GM19397 (cell line): ENCODE measurements around the gene CLASP2.

ENCODE experiments used
- ATAC-seq: cut with Tn5 transposase; IDR thresholded peaks from one replicate; pipeline ENCODE4 v1.9.1; 2021; ENCODE audit warnings: mild to moderate bottlenecking, moderate library complexity; ENCODE audit not compliant: unreplicated experiment

The CLASP2 gene

DNA sequence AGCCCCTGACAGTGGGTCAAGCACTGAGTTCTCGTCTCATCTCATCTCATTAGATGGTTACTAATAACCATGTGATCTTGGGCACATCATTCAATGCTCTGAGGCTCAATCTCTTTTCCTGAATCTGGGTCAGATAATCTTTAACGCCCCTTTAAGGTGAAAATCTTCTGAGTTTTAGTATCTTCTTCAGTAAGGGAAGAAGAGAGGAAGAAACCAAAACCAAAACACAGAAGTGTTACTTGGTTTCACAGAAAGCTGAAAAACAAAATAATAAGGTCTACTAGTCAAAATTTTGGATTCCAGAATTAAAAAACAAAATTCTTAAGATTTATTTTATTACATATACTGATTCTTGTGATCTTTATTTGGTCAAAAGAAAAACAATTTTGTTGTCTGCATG is 78.2 kb downstream of the CLASP2 start:
- ATAC-seq, result no peak

DNA sequence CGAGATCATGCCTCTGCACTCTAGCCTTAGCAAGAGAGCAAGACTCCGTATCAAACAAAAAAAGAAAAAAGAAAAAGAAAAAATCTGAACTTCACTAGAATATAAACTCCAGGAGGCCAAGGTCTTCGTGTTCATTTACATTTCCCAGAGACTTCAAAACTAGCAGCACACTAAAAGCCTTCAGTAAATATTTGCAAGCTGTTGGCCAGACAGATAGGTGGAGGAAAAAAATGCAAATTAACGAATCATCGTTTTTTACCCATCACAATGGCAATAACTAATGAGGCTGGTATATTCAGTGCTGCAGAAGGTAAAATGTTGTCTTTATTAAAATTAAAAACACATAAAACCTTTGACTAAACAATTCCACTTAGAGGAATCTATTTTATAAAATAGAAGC is 80.6 kb downstream of the CLASP2 start:
- no peak for ATAC-seq

DNA sequence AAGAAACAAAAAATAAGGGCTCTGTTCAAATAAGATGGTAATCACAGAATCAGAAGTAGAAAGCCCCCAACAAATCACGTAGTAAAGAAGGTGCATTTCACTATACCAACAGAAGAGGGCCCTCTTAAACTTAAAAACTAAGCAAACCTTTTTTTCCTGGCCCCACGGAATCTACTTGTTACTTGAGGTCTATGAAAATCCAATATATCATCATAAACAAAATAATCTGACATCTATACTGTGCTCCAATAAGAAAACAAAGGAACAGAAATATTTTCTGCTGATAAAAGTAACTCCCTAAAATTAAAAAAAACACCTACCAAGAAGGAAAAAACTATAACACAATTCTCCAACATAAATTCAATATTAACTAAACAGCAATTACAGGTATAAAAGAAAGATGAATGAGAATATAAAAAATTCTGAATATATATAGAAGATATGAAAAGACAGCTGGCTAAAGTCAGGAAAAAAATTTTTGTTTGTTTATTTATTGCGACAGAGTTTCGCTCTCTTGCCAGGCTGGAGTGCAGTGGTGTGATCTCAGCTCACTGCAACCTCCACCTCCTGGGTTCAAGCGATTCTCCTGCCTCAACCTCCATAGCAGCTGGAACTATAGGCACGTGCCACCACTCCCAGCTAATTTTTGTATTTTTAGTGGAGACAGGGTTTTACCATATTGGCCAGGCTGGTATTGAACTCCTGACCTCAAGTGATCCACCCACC is 81.8 kb downstream of the CLASP2 start:
- no peak for ATAC-seq

DNA sequence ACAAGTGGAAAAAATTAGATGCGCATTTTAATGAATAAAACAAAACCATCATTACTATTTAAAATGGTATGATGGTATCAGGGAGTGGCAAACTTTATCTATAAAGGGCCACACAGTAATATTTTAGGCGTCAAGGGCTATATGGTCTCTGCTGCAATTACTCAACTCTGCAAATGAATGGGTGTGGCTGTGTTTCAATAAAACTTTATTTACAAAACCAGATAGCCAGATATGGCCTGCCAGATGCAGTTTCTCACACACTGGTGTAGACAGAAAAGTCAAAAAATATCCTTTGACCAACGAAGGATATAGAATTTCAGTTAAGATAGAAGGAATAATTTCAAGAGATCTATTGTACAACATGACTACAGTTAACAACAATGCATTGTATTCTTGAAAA is 83.8 kb downstream of the CLASP2 start:
- ATAC-seq, result no peak

GRCh38 chr3:33629219-33629618 is 88.8 kb downstream of the CLASP2 start:
- no peak for ATAC-seq

GRCh38 chr3:33624756-33625155 is 93.3 kb downstream of the CLASP2 start:
- ATAC-seq, result no peak

GRCh38 chr3:33613041-33613440 is 105.0 kb downstream of the CLASP2 start:
- ATAC-seq, result no peak

- ATAC-seq, result no peak
Observed at GRCh38 chr3:33612607-33613006, 105.4 kb downstream of the CLASP2 start.

DNA sequence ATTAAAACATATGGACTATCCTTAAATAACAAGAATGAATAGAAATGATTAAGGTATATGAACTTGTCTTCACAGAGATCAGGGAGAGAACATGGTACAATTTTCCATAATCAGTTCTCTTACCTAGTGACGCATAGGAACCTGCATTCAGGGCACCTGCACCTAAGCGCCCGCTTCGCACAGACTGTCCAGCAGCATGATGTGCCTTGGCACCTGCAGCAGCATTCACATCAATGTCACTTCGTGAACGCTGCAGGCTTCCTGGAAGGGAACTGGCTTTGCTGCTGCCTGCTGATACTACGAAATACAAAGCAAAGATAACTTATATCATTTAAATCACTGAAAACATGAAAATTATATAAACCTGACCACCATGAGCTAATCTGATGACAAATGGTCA is 115.2 kb downstream of the CLASP2 start:
- no peak for ATAC-seq

DNA sequence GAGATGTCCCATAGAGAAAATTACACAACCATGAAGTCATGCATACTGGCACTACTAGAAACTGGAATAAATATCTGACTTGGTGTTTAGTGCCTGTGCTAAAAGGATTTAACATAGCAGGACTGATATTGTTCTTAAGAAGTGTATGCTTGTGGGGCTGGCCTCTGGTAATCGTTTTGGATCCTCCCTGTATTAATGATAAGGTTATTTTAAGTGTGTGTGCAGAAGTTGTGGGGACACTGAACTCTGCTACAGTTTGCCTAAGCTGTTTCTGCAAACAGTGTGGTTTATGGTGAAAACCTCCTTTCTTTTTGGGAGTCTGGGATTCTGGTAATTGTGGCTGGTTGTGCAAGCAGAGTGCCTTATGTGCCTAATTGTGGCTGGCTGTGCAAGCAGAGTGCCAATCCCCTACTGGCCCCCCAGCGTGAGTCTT is 120.8 kb downstream of the CLASP2 start:
- ATAC-seq, result no peak

- ATAC-seq, result no peak
Observed at GRCh38 chr3:33592999-33593398, 125.1 kb downstream of the CLASP2 start.

- ATAC-seq, result no peak
Observed at GRCh38 chr3:33590541-33590940, 127.5 kb downstream of the CLASP2 start.

DNA sequence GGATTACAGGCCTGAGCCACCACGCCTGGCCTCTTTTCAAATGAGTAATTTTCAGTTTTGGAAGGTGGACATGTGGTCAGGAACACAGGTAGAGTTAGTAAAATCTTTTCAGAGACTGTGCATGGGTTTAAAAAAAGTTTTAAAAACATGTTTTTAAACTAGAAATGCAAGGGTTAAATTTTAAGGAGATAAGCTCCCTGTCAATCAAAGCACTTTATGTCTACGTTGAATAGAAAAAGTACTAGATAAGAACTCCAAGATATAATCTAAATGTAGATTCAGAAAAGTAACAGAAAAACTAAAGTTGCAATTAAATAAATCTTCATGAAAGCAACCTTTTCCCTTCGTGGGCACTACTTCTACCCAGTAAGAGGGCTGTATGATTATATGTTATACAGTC is 131.7 kb downstream of the CLASP2 start:
- ATAC-seq, result no peak

DNA sequence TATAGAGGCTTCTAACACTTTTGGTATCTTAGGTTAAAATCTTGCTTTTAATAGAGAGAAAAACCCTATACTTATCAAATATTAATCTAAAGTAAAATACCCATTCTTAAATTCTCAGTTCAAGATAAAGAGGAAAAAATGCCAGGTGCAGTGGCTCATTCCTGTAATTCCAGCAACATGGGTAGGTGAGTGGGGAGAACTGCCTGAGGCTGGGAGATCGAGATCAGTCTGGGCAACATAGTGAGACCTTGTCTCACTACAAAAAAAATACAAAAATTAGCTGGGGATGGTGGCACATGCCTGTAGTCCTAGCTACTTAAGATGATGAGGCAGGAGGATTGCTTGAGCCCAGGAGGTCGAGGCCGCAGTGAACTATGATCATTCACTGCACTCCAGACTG is 135.8 kb downstream of the CLASP2 start:
- no peak for ATAC-seq

- ATAC-seq, result no peak
Observed at GRCh38 chr3:33581666-33582065, 136.4 kb downstream of the CLASP2 start.

GRCh38 chr3:33579840-33580239 is 138.2 kb downstream of the CLASP2 start:
- no peak for ATAC-seq

- ATAC-seq, result no peak
Observed at GRCh38 chr3:33579178-33579510, 138.9 kb downstream of the CLASP2 start.

GRCh38 chr3:33578325-33579177 is 139.5 kb downstream of the CLASP2 start:
- ATAC-seq, result no peak

DNA sequence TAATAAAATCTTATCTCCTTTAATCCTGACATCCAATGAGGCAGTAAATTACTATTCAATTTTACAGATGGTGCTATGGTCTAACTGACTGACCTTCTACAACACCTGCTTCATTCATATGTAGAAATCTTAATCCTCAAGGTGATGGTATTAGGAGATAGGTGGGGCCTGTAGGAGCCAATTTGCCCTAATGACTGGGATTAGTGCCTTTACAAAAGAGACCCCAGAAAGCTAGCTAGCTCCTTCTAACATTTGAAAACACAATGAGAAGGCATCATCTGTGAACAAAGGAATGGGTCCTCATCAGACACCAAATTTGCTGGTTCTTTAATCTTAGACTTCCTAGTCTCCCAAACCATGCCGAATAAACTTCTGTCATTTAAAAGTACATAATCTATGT is 140.5 kb downstream of the CLASP2 start:
- no peak for ATAC-seq

DNA sequence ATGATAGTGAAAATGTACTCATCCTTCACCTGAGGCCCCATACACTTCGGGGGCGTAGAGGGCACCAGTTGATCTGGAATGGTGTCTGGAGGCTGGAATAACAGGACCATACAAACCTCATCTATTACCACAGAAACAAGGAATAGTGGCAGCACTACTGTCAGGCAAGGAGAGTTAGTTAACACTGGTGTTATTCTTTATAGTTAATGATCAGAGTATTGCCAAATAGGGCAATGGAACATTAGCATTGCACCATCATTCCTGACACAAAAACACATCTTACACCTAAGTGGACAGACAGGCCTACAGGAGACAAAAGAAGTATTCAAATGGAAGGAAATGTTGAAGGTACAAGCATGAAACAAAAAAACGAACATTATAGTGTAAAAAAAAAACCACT is 140.9 kb downstream of the CLASP2 start:
- no peak for ATAC-seq

DNA sequence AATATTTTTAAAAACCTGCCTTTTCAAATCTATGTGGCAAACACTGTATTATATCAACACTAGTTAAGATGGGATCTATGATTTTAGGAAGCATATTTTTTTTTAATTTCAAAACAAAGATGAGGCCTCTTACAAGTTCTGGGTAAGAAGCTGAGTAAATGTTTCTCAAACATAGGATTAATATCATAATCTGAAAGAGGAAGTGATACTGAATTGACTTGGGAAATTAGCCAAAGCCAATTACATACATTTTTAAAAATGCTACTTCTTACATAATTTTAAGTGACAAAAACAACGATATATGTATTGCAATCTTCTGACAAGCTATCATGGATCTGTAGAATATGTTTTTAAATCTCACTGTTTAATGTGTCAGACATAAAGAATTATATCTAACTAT is 142.7 kb downstream of the CLASP2 start:
- no peak for ATAC-seq

- ATAC-seq, result no peak
Observed at GRCh38 chr3:33557829-33558228, 160.2 kb downstream of the CLASP2 start.
